ENCODE measurements around the gene PLEKHA8.

Gene PLEKHA8

GRCh38 chr7:30026229-30027064 lies 1.8 kb upstream of the PLEKHA8 start, which contains the start of gene FKBP14:
Gene FKBP14, minus strand, starts transcription at chr7:30026702. Its CDS starts 194 bp downstream, at chr7:30026508.
- peak; percentile 93 for DNase-seq

- DNase-seq, result peak; percentile 30
Measured at GRCh38 chr7:30027065-30027456, 1.2 kb upstream of the PLEKHA8 start.

DNA sequence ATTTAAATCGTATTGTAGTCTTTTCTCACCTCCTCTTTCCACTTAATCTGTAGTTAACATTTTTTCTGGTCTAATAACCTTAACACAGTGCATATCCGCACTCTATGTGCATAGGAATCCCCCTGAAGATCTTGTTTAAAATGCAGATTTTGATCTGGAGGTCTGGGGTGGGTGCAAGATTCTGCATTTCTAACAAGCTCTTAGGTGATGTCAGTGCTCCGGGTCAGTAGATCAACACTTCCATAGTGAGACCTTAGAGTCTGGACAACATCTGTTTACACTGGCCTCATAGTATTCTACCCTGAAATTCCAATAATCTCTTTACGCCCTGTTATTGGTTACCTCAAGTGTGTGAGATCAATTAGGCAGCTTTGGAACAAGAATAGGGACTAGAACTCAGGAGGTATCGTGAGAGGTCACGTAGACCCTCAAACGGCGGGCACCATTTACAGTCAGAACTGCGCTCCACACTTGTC lies 434 bp upstream of the PLEKHA8 start:
- no peak for DNase-seq

DNA sequence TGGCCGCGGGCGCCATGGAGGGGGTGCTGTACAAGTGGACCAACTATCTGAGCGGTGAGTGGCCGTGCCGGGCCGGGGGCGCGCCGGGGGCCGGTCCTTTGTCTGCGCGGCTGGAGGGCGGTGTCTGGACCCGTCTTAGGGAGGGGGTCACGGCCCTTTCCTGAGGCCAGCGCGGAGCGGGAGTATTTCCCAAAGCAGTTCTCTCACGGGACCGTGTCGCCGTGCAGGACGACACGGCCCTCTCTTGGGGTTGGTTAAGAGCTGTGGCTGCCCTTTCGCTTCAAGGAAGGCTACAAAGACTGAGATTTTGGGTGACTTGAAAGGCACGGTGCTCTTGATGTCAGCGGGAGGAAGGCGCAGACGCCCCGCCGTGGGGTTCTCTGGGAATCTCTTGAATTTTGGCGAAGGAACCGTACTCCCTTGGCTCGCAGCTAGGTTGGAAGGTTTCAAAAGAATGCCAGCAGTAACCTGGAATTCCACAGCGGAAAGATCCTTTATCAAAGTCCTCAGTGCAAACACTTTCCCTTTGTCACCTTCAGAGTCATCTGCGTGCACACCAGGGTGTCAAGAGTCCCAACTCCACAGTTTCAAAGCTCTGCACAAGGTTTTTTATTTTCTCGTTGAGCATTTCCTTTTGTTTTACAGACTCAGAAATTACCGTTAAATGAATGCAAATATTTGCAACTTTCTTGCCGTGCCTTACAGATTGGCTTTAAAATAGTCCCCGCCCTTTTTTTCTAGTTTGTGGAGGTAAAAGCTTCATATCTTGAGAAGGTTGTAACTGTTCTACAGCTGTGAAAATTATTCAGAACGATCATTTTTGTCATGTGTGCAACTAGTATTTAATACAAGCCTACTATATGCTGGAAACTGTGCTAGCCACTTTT lies 780 bp downstream of the PLEKHA8 start:
- DNase-seq, result peak; percentile 56

DNA sequence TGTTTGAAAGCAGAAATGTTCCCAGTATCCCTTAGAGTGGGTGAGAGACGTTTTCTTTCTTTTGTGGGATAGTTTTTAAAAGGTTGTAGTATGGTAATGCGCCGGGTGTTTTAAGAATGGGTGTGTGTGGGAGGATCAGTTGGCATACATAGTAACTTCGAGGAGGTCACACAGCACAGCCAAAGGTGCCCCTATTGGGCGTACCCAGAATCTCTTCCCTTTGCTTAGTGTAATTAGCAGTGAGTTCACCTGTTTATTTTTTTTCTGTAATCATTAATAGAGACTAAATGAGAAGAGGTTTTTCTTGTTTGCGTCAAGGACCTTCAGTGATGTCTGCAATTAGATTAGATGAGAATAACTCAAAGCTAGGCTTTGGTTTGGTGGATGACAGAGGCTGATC lies 1.5 kb downstream of the PLEKHA8 start:
- DNase-seq, result no peak

- no peak for DNase-seq
Measured at GRCh38 chr7:30032310-30033125, 4.3 kb downstream of the PLEKHA8 start.

DNA sequence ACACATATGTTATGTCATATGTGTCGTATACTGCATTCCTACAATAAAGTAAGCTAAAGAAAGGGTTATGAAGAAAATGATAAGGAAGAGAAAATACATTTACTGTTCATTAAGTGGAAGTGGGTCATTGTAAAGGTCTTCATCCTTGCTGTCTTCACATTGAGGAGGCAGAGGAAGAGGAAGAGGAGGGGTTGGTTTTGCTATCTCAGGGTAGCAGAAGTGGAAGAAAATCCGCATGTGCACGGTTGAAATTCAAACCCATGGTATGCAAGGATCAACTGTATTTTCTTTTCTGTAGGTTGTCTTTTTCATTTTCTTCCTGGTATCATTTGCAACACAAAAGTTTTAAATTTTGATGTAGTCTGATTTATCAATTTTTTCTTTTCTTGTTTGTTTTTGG lies 6.3 kb downstream of the PLEKHA8 start:
- no peak for DNase-seq

DNA sequence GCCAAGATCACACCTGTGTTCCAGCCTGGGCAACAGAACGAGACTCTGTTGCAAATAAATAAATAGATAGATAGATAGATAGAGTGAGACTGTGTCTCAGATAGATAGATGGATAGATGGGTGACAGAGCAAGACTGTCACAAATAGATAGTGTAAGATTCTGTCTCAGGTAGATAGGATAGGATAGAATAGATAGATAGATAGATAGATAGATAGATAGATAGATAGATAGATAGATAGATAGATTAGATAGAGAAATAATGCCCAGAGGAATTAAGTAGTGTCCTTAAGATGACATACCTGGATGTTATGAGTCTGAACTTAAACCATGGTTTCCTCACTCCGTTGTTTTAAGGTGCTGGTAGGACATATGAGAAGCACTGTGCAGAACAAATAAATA lies 8.0 kb downstream of the PLEKHA8 start:
- DNase-seq, result no peak

- DNase-seq, result no peak
Measured at GRCh38 chr7:30038196-30038980, 10.2 kb downstream of the PLEKHA8 start.

- no peak for DNase-seq
Measured at GRCh38 chr7:30040938-30041337, 12.7 kb downstream of the PLEKHA8 start.

DNA sequence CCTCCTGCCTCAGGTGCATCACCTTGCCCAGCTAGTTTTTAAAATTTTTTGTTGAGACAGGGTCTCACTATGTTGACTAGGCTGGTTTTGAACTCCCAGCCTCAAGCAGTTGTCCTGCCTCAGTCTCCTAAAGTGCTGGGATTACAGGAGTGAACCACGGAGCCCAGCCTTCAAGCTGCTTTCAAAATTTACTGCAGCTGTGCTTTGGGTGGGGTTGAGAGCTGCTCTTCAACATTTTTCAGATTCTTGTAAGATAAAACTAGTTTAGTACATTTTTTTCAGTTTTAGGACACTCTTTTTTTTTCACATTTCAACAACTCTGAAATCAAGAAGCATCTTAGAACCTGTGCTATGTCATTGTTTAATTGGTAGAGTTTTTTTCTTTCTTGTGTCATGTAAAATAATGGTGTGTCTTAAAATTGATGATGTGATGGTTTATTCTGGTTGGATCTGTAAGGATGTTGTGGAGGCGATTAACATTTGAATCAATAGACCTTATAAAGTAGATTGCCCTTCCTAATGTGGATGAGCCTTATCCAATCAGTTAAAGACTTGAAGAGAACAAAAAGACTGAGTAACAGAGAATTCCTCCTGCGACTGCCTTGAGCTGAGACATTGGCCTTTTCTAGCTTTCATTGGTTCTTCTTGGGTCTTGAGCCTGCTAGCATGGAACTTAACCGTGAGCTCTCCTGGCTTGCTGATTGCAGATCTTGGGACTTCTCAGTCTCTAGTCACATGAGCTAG lies 13.5 kb downstream of the PLEKHA8 start:
- no peak for DNase-seq

GRCh38 chr7:30046127-30046770 lies 18.0 kb downstream of the PLEKHA8 start:
- no peak for DNase-seq

DNA sequence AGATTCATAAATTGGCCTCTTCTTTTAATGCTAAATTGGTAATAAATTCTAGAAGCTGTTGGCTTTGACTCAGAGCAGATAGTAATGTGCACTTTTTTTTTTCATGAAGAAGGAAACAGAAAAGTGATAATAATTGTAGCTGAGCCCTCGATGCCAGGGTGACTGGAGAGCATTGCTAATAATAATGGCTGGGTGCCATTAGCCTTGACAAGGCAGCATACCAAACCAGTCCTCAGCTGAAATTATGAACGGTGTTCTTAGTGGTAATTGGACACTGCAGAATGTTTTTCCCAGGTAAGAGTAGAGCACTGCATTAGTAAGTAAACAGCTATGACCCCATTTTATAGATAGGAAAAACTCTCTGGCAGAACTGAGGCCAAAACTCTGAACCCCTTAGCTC lies 18.9 kb downstream of the PLEKHA8 start:
- no peak for DNase-seq

DNA sequence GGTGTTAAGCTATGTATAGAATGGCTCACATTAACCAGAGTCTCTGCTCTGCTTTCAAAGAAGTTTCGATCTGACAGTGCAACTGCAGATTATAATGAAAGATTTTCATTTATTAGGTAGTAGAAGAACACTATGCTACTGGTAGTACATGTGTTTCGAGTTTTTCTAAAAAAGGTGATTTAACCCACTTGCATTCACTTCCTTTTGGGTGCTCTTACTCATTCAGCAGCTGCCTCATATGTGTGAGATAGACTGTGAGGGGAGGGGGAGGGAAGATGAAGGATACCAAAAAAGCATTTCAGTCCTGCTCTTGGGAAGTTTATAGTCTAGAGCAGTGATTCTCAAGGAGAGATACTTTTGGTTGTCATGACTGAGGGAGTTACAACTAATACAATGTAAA lies 20.4 kb downstream of the PLEKHA8 start:
- DNase-seq, result no peak

- no peak for DNase-seq
Measured at GRCh38 chr7:30049173-30049572, 21.0 kb downstream of the PLEKHA8 start.

DNA sequence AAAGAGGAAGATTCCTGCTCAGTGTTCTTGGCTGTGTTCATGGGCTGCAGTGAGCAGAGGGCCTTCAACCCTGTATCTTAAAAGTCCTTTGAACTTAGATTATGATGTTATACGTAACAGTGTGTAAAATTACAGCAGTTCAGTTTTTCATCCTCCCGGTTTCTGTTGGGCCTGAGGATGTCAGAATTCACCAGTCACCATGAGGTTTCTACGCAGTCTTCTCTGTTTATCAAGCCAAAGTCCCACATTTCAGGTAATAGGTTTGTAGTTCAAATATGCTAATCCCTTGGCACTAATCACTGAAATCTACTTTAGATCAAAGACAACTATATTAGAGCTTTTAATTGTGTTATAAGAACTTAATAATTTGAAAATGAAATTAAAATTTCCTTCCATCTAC lies 24.9 kb downstream of the PLEKHA8 start:
- no peak for DNase-seq

- DNase-seq, result no peak
Measured at GRCh38 chr7:30057741-30058140, 29.5 kb downstream of the PLEKHA8 start.

GRCh38 chr7:30061786-30062185 lies 33.6 kb downstream of the PLEKHA8 start:
- peak; percentile 2 for DNase-seq

DNA sequence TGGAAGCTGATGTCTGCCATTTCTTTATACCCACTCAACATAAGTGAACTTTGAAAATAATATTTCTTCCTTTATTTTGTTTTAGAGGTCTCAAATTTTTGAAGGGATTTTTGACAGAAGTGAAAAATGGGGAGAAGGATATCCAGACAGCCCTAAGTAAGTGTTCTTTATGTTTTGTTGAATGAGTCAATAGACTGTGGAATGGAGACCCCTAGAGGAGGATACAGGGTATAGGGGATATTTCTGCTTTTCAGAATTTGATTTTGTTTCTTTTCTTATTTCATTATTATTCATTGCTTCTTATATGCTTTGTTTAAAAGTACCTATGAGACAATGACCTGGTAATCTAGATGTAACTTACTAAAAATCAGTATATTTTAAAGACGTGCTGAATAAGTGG lies 34.4 kb downstream of the PLEKHA8 start:
- no peak for DNase-seq

DNA sequence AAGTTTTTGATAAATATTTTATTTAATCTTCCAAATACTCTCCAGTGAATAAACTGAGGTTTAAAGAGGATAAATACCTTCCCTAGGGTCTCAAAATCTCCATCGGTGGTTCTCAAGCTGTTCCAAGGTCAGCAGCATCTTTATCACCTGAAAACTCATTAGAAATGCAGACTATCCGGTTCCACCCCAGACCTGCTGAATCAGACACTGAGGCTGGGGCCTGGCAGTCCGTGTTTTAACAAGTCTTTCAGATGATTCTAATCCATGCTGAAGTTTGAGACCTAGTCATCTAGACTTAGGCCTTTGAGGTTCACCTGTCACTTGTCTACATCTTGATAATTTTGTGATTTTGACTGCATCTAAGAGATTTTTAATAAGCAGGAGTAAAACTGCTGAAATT lies 37.5 kb downstream of the PLEKHA8 start:
- DNase-seq, result no peak

DNA sequence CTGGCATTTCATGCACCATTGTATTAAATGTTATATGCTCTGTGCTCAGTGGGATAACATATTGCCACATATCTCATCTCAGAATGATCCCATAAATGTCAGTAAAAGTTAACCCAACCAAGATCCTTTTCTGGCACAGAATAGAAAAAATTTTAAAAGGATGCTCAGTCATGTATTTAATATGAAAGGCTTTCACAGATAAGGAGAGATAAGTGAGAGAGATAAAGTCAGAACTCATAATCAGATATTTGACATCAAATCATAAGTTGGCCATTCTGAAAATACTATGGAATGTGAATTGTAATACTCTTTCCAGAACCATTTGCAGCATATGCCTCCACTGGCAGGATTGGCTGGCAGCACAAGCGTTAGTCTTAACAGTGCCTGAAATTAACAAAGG lies 38.5 kb downstream of the PLEKHA8 start:
- DNase-seq, result no peak

Measured in stimulated activated naive CD4-positive, alpha-beta T cell treated with Interleukin-2 at 50 U/mL for 16 hours (primary cell).